Umbilical cord (tissue), 2 donors: ENCODE data around the gene ZDHHC18. TPM values are rescaled to one million over a fixed set of nuclear protein-coding genes. Genes with fewer than 3 reads are reported as not detected.
"Not testable (repeated sequence)": the region's sequence is repeated elsewhere in the genome, so short reads cannot be mapped to it uniquely, and the experiment has no call there.

Source experiments
- DNase-seq: peaks from one replicate; pipeline ENCODE4 v3.0.0-alpha.2; 2015; ENCODE audit warnings: low spot score
- total RNA-seq: library from RNA; depleted of rRNA; stranded (reverse); fragments of >200 nt; gene quantifications from one replicate; pipeline ENCODE4 v1.2.3, GENCODE V29; 2014; ENCODE audit warnings: low replicate concordance; ENCODE audit not compliant: insufficient read depth

Gene ZDHHC18
- total RNA-seq, 1 donor from 2014 or later = 16.4 TPM

DNA sequence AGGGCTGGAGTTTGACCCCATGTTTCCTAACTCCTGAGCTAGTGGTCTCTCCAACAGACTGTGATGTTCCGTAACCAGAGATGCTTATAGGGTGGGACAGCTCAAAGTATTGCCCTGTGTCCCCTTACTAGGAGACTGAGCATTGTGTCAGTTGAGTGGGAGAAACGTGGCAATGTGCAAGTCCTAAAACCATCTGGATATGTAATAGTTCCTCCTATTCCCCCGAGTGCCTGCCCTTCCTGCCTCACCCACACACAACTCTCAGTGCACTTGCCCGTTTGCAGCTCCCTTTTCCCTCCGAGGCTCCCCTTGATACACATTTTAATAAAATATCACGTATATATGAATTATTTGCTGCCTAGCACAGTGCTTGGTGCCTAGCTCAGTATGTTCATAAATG lies 35.3 kb upstream of the ZDHHC18 start:
- DNase-seq = no peak

DNA sequence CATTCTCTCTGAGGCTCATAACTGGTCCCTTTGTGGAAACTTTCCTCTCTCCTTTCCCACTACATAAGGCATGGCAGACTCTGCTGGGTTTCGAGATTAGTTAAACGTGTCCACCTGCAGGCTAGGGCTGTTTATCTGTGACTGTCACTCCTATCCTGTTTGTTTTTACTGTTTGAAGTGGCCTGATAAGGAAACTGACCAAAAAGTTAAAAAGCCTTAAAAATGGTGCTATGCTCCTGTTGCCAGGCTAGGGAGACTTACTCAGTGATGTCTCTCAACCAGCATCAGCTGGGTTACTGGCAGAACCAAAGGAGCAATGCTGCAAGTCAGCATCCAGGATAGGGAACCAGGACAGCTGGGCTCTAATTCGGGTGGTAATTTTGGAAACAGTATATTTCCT lies 34.9 kb upstream of the ZDHHC18 start:
- DNase-seq = no peak

DNA sequence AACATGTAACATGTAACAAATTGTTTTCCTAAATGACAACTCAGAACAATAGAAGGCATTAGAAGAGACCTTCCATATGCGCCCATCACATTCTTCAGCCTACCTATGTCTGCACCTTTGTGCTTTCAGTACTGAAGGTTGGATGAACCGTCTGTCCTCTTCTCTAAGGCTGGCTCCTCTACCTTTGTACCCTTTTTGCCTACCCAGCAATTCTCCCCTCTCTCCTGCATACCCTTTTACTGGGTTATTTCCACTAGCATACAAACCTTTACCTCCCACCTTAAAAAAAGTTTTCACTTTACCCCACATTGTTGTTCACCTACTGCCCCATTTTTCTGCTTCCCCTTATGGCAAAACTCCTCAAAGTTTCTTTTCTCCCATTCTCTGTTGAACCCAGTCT lies 33.6 kb upstream of the ZDHHC18 start:
- no peak for DNase-seq

DNA sequence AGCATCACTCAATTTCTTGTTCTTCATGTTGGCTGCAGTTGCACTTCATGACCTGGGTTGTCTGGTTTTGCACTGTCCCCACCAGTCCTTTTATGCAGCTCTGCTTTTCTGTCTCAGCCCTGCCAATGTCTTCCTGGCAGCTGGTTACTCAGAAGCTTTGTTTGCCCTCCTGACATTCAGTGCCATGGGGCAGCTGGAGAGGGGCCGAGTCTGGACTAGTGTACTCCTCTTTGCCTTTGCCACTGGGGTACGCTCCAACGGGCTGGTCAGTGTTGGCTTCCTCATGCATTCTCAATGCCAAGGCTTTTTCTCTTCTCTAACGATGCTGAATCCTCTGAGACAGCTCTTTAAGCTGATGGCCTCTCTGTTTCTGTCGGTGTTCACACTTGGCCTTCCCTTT lies 32.1 kb upstream of the ZDHHC18 start:
- DNase-seq = no peak

DNA sequence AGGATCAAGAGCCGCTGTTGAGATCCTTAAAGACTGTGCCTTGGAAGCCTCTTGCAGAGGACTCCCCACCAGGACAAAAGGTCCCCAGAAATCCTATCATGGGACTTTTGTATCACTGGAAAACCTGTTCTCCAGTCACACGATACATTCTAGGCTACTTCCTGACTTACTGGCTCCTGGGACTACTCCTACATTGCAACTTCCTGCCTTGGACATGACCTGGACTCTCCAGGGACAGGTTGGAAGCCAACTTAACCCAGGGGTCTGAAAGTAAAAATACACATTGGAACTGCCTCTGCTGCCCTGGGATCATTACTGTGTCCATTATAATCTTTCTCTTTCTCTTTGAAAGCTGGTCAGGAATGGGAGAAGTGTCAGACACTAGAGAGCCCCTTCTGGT lies 28.9 kb upstream of the ZDHHC18 start:
- DNase-seq = no peak

DNA sequence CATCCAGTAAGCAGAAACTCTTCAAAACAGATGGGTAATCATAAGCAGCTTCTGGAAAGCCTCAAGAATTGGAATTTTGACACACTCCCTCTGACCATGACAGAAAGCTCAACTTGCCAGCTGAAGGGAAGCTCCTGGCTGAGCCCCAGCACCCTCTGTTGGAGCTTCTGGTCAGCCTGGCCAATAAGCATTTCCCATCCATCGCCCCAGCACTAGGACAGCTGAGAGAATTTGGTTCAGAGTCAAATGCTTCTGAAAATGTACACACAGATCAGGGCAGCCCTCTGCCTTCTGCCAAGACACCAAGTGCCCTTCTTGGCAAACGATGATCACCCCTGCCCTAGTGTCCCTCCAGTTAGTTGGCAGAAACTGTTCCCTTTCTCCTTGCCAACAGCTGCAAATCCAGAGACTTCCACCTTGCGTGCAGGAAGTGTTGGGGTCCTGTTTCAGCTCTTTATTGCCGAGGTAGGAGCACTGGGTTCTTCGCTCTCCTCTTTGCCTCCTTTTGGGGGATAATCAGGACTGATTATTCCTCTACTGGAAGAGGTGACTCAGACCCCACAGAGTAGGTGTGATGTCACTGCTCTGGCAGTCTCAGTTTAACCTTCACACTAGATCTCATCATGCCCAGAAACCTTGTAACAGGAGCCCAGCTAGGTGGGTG lies 26.9 kb upstream of the ZDHHC18 start:
- DNase-seq = peak; percentile 79

DNA sequence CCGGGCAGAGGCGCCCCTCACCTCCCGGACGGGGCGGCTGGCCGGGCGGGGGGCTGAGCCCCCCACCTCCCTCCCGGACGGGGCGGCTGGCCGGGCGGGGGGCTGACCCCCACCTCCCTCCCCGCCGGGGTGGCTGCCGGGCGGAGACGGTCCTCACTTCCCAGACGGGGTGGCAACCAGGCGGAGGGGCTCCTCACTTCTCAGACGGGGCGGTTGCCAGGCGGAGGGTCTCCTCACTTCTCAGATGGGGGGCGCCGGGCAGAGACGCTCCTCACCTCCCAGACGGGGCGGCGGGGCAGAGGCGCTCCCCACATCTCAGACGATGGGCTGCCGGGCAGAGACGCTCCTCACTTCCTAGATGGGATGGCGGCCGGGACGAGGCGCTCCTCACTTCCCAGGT lies 22.6 kb upstream of the ZDHHC18 start:
- not testable (repeated sequence) for DNase-seq

DNA sequence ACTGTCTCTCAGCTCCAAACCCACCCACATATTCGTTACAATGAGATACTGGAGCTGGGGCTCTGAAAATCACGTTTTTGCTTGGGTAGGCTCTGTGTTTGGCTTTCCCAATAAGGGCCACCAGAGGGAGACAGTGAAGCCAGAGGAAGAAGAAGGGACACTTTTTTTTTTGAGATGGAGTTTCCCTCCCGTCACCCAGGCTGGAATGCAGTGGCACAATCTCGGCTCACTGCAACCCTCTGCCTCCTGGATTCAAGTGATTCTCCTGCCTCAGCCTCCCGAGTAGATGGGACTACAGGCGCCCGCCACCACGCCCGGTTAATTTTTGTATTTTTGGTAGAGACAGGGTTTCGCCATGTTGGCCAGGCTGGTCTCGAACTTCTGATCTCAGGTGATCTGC lies 16.4 kb upstream of the ZDHHC18 start:
- DNase-seq = peak; percentile 66

DNA sequence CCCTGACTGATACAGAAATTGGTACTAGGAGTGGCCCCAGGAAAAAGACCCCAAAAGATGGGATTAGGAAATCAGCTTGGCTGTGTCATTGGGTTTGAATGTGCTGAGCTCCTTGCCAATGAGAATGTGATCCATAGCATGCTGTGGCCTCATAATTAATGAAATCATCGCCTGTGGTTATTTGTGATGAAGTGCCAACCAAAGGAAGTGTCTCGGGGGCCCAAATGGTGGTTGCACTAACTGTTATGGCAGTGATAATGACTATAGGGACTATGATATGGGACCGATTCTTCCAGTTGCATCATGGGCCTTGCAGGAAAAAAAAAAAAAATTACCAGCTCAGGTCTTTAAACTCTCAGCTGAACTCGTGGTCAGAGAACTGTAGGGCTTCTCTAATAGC lies 15.4 kb upstream of the ZDHHC18 start:
- DNase-seq = no peak

DNA sequence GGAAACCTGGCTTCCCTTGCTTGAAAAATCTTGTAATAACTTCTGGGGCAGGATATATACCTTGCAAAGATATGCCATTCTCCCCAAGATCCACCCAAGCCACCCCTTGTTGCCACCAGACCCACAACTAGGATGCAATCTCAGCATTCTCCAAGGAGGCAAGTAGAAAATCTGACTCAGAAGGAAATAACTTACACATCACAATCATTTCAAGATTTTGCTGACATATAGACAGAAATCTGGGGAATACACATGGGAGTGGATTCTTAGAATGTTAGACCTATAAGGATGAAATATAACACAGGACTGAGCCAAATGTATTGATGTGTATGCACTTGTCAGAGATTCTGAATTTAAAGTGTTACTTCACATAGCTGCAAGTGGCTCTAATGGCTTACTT lies 14.8 kb upstream of the ZDHHC18 start:
- no peak for DNase-seq

DNA sequence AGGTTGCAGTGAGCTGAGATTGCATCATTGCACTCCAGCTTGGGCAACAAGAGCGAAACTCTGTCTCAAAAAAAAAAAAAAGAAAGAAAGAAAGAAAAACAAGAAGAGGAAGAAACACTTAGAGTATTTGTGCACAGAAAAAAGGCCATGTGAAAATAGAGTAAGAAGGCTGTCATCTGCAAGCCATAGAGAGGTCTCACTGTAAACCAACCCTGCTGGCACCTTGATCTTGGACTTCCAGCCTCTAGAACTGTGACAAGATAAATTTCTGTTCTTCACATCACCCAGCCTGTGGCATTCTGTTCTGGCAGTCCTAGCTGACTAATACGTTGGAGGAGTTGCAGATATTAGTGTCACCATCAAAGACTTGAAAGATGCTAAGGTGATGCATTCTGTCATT lies 12.1 kb upstream of the ZDHHC18 start:
- no peak for DNase-seq

DNA sequence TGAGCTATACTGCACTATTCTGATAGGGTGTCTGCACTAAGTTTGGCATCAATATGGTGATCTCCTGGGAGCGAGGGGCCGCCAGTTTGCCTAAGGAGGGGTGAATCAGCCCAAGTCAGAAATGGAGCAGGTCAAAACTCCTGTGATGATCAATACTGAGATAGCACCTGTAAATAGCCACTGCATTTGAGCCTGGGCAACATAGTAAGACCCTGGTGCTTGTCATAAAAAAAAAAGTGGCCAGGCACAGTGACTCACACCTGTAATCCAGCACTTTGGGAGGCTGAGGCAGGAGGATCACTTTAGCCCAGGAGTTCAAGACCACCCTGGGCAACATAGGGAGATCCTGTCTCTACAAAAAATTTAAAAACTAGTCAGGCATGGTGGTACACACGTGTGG lies 11.6 kb upstream of the ZDHHC18 start:
- DNase-seq = no peak

DNA sequence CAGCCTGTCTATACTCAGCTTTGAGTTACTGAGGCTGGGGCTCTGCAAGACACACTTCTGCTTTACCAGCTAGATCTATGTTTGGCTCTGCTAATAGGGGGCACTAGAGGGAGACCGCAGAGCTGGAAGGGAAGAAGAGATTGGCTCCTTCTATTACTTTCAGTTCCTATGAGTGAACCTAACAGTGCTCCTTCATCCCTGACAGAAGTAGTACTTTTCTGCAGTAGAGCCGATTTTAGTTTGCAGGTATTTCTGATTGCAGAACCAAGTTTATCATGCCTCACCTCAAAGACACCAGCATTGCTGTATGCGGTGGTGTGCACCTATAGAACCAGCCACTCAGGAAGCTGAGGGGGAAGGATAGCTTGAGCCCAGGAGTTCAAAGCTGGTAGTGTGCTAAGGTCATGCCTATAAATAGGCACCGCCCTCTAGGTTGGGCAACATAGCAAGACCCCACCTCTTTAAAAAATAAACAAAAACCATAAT lies 5.7 kb upstream of the ZDHHC18 start:
- DNase-seq = peak; percentile 15

DNA sequence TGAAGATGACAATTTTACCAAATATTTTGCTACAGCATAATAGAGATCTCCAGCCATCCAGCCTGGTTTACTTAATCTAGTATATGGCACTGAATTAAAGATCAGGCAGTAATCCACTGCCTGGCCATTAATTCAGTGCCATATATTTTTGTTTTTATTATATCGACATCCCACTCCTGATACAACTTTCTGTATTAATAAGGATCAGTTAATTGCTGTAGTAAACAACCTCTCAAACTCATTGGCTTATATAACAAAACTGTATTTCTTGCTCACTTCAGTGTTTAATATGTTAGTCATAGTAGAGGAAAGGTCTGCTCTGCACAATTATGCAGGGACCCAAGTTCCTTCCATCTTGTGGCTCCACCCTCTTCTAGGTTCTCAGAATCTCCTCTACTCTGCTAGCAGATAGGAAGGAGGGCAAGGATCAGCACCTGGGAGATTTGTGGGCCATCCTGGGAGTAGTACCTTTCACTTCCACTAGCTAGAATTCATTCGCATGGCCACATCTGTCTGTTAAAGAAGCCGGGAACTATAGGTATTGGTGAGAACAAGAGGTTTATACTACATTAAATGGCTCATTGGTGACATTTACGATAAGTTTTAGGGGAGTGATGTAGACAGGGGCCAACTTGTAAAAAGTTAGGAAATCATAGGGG lies 3.6 kb upstream of the ZDHHC18 start:
- no peak for DNase-seq

DNA sequence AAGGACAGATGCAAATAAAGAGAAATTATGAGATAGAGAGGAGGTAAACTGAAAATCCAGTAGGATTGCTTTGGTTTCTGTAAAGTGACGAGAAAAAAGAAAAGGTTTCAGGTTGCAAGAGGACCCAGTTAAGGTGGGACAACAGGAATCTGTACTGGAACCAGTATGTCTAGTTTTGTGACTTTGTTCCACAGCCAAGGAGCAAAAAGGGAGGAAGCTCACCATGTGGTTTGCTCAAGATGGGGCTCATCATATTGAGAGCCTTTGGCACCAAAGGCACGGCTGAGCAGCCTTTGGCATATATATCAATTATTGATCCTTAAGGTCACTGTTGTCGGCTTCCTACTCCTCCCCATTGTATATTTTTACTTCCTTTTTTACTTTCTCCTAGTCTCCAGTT lies 1.8 kb upstream of the ZDHHC18 start:
- peak; percentile 45 for DNase-seq

DNA sequence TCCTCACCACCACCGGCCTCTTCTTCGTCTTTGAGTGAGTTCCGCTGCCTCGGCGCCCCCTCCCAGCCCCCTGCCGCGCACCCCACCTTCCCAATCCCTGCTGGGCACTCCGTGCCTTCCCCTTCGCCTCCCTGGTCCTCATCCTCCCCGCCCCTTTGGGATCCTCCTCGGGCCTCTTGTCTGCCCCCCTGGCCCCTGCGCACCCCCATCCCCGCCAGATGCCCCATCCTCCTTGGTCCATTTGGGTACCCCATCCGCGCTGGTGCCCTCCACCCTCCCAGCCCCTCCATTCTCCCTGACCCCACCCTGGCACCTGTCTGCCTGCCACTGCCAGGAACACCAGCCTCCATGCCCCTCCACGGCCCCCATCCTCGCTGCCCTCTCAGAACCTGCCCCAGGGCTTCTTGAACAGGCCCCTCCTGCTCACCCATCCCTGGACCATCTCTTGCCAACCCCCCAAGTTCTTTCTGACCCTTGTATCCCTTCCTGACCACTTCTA lies 667 bp downstream of the ZDHHC18 start:
- DNase-seq = no peak

DNA sequence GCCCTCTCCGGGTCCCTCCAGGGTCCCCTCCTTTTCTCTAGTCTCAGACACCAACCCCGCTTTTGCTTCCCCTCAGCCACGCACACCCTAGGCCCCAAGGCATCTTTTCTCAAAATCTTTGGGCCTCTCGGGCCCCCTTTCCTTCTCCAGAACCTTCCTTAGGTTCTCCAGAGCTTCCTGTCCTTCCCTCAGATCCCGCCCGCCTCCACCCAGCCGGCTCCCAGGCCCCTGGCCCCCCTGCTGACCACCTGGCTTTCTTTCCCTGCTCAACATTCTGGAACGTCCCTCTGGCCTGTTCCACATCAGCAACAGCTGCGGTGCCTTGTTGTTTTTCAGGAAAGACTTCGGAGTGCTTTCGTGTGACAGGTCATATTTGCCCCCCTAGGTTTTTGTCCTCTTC lies 1.2 kb downstream of the ZDHHC18 start:
- DNase-seq = no peak

DNA sequence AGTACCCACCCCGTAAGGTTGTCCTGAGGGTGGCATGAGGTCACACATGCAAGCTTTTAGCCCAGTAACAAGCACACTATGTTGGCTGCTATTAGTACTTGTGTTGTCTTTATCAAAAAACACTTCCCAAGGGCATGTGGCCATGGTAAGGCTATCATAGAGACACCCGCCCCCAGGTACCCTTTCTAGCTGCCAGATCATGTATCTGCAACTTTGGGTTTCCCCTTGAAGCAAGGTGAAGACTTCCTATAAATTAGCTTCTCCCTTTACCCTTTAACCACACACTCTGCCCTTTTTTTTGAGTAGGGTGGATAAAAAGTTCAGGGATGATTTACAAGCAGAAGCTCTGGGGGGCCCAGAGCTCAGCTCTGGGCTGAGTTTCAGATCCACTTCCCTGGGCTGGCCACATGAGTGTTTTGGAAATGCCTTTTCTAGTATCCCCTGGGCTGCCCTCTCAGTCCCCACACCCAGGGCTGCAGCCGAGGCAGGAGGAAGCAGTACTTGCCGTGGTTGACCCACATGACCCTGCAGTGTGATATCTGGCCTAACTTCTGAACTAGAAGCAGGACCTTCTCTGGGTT lies 2.0 kb downstream of the ZDHHC18 start:
- peak; percentile 13 for DNase-seq

DNA sequence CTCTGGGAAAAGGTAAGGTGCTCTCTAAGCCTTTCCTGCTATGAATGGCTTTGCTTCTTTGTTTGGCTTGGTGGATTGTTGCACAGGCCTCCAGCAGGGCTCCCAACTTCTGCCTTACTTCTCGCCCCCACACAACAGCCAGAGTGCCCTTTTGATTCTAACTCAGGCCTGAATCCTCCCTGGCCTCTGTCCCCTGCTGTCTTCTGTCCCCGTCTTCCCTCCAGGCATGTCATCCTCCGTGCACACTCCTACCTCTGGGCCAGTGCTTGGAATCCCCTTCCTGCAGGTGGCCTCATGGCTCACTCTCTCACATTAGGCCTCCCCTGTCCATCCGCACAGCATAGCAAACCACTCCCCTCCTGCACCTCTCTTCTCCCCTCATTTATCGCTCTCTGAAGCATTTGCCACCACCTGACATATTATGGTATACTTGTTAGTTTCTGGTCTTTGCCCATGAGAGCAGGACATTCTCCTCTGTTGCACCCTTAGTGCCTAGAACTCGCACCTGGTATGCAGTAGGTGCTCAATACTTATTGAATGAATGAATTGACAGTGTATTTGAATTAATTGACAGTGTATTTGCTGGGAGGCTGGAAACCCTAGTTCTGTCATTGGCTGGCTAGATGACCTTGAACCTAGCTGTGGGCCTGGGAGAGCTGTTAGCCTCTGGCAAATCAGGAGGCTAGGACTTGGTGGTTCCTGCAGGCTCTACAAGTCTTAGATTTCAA lies 2.9 kb downstream of the ZDHHC18 start:
- no peak for DNase-seq

DNA sequence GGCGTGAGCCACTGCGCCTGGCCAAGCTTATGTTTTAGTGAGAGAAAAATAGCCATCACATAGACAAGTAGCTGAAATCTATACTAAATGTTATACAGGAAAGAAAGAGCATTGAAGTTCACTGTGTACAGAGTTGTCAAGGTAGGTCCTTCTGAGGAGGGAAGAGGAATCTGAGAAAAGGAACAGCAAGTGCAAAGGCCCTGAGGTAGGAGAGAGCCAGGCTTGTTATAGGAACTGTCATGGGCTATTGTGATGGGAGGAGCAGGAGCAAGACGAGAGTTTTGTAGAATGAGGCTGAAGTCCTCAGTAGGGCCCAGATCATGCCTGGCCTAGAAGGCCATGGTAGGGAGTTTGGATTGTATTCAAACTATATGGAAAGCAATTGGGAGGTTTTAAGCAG lies 4.6 kb downstream of the ZDHHC18 start:
- no peak for DNase-seq

DNA sequence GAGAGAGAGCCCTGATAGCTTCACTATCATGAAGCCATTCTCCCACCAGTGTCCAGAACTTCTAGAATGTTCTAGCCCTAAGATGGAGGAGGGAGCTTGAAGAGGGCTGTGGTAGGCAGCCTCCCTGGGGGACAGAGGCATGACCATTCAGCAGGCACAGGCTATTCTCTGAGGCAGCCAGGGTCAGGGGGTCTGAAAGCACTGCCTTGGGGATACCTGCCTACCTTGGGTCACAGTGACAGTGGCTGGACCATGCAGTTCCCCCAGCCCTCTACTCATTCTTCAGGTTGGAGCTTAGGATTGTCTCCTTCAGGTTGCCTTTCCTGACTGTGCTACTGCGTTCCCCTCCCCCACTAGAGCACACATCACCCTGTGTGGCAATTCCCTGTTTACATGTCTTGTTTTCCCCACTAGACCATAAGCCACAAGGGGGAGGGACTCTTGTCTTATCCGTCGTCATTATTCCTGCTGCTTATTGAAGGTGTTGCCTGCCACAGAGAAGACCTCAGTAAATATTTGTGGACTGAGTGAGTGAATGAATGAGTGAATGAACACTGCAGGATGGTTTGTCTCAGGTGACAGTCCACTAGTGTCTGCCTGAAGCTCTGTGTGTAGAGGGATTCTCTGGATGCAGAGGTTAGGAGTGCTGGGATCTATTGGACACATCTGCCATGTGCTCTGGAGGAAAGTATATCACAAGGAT lies 5.2 kb downstream of the ZDHHC18 start:
- no peak for DNase-seq
